ENCODE results near the gene MPEG1. TPM values are rescaled to one million over a fixed set of nuclear protein-coding genes. Genes with fewer than 3 reads are reported as not detected.

The MPEG1 gene
- total RNA-seq, 1 donor from 2014 or later = not detected

DNA sequence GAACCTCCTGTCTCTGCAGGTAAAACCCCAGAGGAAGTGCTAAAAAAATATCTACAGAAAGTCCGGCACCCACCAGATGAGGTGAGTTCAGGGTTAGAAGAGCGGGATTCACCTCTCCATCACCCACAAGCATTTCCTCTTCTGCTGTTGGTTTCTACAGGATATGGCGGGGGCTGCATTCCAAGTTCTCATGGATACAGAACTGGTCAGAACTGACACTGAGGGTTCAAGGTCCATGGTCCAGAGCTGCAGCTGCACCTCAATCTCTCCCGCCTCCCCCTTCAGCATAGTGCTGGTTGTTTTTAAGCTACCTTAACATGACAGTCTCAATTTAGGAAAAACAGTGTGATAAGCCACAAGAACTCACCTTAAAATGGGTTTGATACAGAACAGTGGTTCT, 21.6 kb downstream of the MPEG1 start:
- no peak for DNase-seq (ENCODE audit: low read depth)

DNA sequence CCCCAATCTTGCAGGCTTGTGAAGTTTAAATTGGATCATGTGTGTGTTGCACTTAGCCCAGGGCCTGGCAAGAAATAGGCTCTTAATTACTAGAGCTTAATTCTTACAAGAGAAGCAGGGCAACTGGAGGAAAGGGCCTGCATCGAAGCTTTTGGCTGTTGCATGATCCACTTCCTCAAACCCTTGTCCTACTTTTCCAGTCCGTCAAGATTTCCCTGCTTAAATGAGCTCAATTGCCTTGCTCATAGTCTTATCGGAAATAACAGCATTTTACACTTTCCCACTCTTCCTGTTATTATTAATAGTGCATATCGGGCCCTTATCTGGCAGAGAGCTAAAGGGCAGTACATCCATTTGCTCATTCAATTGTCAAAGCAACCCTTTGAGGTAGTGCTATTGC, 22.7 kb downstream of the MPEG1 start:
- no peak for DNase-seq (ENCODE audit: low read depth)

DNA sequence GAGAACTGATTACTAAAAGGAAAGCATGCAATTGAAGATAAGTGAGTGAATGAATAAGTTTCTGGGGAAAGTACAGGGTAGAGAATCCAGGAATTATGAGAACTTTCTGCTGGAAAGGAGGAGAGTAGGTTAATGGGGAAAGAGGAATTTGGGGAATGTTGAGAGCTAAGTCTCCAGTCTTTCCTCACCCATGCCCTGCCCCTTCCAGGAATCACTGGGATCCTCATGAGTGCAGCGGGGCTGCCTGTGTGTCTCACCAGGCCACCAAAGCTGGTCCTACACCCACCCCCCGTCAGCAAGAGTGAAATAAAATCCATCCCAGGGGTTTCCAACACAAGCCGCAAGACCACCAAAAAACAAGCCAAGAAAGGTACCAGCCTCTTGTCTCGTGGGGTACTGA, 23.8 kb downstream of the MPEG1 start:
- no peak for DNase-seq (ENCODE audit: low read depth)

DNA sequence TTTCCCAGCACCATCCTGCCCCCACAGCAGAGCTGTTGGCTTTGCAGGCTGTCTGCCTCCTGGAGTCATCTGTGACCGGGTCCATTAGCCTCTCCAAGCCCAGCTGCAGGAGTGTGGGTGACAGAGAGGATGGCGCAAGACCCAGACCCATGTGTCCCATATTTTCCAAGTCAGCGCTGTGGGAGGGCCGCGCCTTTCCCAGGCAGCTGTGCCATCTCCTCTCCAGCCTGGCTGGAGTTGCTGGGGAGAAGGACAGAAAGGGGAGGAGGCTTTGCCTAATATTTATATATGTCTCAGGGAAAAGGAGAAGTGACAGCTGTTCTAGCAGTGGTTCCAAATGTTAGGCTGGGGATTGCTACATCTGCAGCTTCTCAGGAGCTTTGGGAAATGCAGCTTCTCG, 25.1 kb downstream of the MPEG1 start:
- DNase-seq (ENCODE audit: low read depth) = peak; percentile 88

DNA sequence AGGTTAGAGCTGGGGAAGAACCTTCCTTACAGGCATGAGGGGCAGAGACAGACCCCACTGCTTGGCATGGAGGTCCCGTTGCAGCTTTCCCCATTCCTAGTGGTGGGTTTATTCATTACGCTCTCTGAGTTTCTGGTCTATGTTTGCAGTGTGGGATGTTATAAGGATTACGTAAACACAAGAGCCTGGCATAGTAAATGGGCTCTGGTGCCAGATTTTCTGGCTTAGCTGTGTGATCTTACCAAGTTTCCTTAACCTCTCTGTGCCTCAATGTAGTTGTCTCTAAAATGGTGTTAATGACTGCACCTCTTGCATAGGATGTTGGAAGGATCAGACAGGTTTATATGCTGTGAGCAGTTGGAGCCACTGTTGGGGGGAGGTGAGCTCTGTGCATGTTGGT, 25.7 kb downstream of the MPEG1 start:
- no peak for DNase-seq (ENCODE audit: low read depth)

DNA sequence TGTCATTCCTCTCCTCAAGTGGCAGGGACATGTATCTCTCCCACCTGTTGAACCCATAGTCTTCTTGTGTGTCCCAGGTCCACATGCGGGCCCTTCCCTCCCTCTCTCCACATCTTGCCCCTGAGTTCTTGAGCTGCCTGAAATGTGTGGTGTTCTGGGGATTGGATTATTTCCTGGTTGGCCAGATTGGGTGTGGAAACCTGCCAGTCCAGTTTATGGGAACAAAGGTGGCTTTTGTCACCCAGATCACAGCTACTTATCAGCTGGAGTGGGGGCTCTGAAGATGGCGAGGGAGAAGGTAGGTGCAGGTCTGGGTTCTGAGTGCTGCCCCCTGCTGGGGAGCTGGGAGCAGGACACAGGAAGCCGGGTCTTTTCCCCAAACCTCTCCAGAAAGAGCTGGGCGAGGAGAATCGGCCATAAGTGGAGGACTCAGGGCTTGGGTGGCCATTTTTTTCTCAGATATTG, 26.6 kb downstream of the MPEG1 start:
- no peak for DNase-seq (ENCODE audit: low read depth)

DNA sequence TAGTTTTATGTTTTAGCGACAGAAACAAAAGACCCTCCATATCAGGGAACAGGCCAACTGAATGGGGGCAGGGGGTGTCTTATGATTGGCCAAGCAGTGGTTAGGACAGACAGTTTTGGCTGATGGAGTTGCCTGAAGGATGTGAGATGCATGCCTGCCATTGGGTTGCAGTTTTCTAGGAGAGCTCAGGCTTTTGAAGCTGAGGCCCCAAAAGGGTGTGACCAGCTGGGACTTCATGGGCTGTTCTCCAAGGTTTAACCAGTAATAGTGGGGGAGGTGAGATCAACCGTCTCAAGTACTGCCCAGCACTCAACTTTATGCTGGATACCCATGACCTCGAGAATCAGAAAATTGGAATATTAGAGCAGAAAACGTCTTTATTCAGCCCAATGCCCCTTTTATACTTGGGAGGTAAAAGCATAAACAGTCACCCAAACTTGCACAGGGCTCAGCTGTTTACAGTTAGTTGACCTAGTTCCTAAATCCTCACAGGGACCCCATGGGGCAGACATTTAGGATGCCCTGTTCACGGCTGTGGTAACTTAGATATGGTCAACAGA, 27.3 kb downstream of the MPEG1 start:
- DNase-seq (ENCODE audit: low read depth) = no peak

DNA sequence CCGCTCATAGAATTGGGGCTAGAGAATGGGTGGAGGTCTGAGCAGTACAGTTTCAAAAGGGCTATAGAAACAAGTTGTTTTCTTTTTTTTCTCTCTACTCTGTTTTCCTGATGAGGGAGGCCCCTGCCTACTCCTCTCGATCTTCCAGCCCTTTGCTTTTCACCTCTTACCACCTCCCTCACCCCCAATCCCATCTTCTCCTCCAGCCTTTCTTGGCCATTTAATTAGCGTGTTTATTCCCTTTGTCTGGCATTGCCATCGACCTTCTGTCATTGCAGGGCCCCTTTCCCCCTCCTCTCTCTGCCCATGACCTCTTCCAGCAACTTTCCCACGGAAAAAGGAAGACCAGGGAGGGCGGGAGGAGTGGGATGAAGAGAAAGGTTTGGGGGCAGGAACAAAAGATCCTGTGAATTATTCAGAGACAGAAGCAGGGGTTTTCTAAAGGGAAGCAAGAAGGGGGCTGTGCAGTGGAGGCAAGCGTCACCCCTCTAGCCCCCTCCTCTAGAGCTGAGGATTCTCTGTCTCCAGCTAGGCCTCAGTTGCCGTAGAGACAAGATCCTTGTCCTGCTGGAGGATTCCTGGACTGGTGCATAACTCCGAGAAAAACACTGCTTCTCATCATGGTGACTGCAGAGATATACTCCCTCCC, 27.9 kb downstream of the MPEG1 start:
- DNase-seq (ENCODE audit: low read depth) = no peak

DNA sequence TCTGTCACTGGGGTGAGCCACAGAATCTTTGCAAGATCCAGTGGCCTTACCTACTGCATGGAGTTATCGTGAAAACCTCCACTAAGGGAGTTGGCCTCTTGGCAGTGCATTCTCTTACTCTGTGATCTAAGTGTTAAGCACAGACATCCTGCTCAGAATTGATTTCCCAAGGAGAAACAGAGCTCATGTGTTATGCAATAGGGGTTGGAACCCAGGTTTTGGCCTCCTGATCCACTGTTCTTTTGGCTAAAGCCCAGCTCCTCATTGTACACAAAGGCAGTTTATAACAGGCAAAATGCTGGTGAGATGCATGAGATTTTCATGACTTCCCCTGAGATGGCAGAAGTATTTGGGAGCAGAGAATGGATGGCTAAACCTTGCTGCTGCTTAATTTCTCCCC, 29.0 kb downstream of the MPEG1 start:
- no peak for DNase-seq (ENCODE audit: low read depth)

DNA sequence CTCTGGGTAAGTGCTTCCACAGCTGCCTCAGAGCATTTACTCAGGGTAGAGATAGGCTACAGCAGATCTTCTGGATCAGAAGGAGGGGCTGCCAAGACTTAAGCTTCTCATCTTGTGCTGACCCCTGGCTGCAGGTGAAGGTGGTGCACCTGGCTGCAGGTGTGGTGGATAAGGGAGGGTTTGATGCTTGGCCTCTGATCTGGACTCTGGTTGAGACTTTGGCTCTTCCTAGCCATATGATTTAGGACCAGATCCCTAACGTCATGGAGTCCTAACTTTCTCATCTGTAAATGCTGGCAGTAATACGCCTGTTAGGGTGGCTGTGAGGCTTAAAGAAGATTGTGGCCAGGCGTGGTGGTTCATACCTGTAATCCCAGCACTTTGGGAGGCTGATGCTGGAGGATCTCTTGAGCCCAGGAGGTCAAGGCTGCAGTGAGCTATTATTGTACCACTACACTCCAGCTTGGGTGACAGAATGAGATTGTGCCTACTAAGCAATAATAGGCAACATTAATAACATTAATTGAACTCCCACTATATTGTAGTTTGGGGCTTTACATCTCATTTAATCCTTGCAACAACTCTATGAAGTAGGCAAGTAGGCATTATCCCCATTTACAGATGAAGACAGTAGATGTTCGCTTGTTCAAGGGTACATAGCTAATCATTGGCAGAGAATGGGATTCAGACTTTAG, 30.1 kb downstream of the MPEG1 start:
- DNase-seq (ENCODE audit: low read depth) = no peak

DNA sequence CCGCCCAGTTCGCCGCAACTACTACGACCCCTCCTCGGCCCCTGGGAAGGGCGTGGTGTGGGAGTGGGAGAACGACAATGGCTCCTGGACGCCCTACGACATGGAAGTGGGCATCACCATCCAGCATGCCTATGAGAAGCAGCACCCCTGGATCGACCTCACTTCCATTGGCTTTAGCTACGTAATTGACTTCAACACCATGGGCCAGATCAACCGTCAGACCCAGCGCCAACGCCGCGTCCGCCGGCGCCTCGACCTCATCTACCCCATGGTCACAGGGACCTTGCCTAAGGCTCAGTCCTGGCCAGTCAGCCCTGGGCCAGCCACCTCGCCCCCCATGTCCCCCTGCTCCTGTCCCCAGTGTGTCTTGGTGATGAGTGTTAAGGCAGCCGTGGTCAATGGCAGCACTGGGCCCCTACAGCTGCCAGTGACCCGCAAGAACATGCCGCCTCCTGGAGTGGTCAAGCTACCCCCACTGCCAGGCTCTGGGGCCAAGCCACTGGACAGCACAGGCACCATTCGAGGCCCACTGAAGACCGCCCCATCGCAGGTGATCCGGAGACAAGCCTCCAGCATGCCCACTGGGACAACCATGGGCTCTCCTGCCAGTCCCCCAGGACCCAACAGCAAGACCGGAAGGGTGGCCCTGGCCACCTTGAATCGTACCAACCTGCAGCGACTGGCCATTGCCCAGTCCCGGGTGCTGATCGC, 30.8 kb downstream of the MPEG1 start:
- no peak for DNase-seq (ENCODE audit: low read depth)

DNA sequence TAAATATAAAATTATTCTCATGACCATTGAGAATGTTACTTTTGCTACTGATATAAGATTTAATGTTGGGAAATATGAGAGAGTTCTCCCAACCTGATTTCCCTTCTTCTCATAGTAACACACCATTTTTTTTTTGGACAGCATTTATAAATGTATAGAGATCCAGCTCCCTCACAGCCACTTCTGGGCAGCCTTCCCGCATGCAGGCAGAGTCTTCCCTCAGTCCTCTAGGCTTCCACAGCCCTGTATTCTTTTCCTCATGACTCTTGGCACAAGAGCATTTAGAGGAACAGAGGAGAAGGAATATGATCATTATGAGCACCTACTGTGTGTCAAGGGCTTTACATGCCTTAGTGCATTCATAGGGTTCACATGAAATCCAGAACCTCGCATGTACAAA, 31.8 kb downstream of the MPEG1 start:
- DNase-seq (ENCODE audit: low read depth) = no peak

DNA sequence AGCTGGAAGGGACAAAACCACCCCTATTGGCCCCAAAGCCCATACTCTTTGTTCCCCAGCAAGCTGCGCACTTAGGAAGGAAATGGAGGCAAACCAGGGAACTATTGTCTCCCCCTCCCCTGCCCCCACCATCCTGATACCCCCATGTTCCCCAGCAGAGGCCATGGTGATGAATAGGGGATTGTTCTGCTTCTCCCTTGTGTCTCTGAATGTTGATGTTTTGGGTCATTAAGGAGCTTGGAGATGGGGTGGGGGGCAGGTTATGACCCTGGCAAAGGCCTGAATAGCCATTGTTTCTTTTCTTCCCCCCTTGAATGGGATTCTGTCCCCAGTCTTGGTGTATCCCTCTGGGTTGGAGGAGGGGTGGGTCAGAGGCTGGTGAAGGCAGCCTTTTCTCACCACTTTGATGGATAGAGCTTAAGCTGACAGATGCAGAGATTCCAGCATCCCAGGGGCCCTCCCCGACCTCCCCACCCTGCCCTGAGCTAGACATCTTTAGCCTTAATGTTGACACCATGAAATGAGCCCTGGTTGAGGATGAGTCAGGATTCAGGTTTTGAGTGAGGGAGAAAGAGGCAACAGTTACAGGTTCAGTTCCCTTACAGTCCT, 32.5 kb downstream of the MPEG1 start:
- no peak for DNase-seq (ENCODE audit: low read depth)

DNA sequence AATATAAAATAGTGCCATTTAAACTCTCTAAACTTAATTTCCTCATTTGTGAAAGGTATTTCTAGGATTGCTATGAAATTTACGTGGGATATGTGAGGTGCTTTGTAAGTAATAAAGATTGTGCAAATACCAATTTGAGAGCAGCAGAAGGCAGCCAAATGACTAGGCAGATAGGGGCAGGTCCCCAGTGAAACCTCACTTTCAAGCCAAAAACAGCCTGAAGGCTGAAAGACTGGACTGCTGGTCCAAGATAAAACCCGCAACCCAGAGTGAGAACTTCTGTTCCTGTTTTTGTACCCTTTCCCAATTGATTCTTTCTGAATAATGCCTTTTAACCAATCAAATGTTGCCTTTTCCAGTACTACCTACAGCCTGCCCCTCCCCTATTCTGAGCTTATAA, 33.6 kb downstream of the MPEG1 start:
- DNase-seq (ENCODE audit: low read depth) = no peak

DNA sequence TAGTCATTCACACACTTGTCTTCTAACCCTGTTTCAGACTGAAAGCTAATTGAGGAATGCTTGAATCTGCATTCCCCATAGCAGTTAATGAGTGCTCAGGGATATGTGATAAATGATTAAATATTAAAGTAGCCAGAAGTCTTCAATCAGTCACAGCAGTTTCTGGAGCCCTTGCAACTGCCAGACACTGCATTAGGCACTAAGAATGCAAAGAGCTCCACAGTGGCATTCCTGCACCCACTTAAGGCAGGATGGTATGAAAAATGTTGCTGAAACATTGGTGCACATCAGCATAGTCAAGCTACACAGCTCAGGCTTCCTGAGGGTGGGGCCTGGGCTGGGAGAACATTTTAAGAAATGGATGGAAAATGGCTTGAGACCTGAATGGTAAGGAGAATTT, 34.3 kb downstream of the MPEG1 start:
- DNase-seq (ENCODE audit: low read depth) = no peak

DNA sequence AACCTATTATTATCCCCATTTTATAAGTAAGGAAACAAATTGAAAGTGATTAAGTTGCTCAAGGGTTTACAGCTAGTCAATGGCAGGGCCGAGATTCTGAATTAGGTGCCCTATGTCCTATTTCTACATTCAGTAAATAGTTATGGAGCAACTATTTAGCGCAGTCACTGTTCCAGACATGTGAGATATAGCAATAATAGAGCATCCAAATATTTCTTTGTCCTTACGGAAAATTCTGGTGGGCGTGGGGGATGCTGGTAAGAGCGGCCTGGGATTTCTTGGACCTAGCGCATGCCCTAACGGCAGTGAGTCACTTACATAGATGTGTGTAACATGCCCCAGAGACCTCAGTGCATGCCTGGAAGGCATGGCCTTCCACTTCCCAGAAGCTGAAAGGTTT, 36.4 kb downstream of the MPEG1 start:
- no peak for DNase-seq (ENCODE audit: low read depth)

DNA sequence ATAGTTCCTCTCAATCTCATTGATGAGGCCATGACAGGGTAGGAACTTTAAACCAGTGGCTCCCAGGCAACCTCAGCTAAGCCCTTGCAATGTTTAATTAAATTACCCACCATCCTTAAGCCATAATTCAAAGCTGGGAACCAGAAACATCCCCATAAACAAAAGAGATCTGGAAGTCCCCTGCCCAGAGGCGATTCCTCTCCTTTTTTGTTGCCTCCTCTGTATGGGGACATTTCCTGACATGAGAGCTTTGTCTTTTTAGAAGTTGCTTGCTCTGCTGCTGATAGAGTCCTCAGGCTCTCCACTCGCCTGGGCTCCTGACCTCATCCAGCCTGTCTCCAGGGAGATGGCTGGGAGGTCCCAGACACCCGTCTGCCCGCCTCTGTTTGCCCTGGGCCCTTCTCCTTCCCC, 37.6 kb downstream of the MPEG1 start:
- DNase-seq (ENCODE audit: low read depth) = no peak

DNA sequence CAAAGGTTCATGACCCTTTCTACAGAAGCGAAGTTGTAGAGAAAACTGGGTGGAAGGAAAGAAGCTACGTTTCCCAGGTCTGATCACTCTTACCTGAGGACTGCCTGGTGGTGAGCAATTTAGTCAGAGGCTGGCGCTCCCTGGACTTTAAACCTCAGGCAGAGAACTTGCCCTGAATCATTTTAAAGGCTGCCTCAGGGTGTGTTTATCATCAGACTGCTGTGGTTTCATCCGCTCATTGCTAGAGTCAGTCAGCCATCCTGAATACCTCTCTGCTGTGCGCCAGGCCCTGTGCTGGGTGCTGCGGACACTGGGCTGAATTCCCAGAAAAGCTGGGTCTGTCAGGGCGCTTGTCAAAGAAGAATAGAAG, 38.1 kb downstream of the MPEG1 start:
- no peak for DNase-seq (ENCODE audit: low read depth)

DNA sequence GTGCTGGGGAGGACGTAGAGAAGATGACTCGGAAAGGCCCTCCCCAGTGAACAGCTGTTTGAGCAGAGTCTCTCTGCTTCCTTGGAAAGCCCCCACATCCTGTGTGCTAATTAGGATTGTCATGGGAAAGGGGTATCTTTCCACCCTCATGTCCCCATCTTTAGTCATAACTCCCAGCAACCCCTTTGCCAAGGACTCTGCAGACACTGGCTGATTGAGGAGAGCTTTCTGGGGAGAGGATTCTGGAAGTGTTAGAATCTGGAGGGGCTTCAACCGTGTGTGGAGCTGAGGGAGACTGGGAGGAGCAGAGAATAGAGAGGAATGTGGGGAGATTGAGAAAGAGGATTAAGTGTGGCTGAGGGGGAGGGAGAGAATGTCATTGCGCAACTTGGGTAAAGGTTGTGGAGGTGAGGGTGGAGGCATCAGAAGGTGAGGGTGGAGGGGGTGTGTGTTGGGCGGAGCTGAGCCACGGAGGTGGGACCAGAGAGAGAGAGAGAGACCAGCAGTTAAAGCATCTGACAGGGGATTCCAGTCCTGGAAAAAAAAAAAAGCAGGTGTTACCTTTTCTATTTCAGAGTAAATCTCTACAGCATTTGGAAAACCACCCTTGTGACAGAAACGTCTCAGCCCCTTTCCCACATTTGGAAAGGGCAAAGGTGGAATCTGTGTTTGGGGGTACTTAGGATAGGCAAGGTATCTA, 38.6 kb downstream of the MPEG1 start:
- peak; percentile 41 for DNase-seq (ENCODE audit: low read depth)

DNA sequence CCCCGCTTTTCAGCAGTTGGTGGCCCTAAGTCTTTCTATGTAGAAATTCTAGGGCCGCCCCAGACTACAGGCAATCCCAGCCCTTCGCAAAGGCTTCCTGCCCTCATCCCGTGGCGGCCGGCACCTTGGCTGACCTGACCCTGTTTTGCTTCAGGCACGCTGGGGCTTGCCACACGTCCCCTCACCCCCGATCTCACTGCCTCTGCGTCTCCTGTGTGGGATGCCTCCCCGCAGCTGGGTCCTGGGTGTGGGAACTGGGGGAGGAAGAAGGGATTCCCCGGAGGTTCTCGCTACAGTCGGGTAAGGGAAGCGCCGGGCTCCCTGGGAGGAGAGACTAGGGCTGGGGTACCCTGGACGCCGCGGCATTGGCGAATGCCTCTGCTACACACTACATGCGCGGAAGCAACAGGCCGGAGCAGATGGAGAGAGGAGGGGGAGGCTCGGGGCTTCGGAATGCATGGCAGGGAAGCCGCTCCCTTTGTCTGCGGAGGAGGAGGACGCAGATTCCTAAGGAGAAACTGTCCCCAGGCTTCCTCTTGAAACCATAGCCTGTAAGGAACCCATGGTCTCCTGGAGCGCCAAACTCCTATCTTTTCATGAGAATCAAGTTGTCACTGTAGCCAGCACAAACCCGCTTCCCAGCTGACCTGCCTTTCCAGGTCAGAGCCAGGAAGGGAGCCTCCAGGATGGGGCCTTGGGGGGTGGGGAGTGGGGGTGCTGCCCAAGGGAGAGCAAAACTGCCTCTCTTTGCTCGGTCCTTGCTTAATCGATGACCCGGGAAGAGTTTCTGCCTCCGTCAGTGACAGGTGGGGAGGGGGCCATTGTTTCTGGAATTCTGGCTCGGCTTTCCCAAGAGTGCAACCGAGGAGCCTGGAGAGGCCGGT, 39.4 kb downstream of the MPEG1 start:
- DNase-seq (ENCODE audit: low read depth) = peak; percentile 47
